Islet precursor cell (in vitro differentiated cells): Measurements from ENCODE around the gene MLLT3.
"Not testable (repeated sequence)": the region's sequence is repeated elsewhere in the genome, so short reads cannot be mapped to it uniquely, and the experiment has no call there.

Source experiments
- DNase-seq: peaks from one replicate; pipeline ENCODE4 v3.0.0-alpha.2; 2018

The MLLT3 gene

DNA sequence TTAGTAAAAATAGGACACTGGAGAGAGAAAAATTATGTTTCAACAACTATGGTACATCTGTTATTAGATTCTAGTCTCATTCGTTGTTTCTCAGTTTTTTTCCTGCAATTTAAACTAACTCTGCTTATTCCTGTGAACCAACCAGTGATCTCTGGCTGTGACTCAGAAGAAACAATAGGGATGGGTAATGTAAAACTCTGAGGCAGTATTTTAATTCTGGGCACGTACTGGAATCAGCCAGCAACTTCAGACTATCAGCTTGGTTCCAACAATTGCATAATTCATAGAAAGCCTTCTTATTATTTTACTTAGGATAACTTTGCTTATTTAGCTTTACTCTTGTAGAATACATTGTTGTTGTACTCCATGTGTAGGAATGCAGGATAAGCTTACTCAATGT lies 28.8 kb downstream of the MLLT3 start:
- DNase-seq = no peak

DNA sequence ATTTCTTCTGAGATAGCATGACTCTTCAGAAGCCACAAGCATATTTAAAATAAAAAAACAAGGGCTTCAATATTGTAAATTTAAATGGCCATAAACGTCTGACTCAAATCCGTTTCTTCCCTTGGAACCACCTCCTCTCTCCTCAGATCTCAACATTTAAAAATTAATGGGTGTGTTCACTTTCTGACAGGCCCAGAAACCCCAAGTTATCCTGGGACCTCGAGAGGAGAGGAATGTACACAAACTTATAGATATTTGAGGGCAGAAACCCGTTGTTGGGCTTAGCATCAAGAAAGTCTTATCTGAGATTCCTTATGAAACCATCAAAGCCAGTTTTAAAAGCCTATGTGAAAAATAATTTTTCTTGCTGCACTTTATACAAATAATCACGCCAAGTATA lies 29.2 kb downstream of the MLLT3 start:
- no peak for DNase-seq

DNA sequence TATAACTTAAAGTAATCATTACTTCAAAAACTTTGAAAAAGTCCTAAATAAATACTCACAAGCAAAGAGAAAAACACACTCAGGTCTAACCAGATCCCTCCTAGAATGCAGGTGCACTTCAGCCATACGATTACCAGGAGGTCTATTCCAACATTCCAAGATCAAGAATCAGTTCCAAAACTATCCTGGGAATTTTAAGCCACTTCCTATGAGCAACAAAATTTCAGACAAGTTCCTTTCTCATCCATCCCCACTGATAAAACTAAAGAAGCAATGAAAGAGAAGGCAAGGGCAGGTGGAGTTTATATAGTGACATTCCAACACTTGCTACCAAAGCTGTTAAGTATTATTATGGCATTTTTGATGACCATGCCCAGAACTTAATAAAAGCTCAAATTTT lies 29.6 kb downstream of the MLLT3 start:
- DNase-seq = no peak

DNA sequence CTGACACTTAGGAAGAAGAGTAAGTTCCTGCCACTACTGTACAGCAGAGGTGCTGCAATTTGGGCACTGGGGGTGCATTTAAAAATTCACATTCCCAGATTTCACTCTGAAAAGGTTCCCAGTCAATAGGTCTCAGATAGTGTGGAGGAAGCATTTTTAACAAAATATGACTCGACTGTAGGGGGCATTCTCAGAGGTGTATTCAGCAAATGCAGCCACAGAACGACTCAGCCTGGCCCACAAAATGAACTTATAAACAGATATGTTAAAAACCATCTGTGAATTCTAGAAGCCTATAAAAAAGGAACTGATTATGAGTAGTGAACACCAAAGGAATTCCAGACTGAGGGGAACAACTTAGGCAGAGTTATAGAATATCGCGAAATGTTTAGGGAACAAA lies 31.1 kb downstream of the MLLT3 start:
- DNase-seq = no peak

DNA sequence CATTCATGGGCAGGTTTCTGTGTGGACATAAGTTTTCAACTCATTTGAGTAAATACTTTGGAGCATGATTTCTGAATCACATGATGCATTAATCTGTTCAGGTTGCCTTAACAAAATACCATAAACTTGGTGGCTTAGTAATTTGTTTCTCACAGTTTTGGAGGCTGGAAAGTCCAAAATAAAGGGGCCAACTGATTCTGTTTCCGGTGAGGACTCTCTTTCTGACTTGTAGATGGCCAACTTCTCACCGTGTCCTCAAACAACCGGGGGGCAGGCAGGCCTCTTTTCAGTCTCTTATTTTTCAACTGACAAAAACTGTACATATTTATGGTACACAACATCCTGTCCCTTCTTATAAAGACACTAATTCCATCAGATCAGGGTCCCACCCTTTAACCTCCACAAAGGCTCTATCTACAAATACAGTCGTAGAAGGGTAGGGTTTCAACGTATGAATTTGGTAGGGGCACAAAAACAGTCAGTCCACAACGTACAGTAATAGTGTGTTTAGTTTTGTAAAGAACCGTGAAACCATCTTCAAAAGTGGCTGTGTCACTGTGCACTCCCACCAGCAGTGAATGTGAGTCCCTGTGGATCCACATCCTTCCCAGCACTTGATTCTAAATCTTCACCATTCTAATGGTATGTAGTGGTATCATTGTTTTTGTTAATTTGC lies 37.2 kb downstream of the MLLT3 start:
- no peak for DNase-seq

DNA sequence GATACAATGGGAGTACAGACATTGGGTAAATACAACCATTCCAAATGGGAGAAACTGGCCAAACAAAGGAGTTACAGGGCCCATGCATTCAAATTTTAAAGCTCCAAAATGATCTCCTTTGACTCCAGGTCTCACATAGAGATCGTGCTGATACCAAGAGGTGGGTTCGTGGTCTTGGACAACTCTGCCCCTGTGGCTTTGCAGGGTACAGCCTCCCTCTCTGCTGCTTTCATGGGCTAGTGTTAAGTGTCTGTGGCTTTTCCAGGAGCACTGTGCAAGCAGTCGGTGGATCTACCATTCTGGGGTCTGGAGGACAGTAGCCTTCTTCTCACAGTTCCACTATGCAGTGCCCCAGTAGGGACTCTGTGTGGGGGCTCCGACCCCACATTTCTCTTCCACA lies 39.2 kb downstream of the MLLT3 start:
- DNase-seq = not testable (repeated sequence)

DNA sequence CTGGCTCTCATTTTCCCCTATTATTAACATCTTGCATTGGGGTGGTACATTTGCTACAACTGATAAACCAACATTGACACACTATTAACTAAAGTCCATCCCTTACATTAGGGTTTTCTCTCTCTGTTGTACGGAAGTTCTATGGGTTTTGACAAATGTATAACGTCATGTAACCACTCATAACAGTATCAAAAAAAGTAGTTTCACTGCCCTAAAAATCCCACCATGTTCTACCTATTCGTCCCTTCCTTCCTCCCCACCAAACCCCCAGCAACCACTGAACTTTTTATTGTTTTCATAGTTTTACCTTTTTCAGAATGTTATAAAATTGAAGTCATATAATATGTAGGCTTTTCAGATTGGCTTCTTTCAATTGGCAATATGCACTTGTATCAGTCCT lies 40.1 kb downstream of the MLLT3 start:
- DNase-seq = no peak

DNA sequence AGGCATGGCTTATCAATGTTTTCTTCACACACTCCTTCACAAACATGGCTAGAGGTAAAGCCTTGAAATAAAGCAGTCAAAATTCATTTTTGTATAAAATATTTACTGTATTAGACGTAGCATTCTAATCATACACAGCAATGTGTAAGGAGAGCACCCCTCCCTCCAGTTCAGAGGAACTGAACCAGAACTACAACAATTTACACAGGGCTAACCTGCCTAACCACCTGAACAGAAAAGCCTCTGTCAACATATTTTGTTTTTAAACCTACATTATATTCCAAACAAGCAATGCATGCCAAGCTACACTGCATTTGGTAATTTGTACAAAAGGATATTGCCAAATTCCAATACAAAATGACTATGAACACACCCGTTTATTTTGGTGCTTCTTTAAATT lies 41.6 kb downstream of the MLLT3 start:
- DNase-seq = no peak

DNA sequence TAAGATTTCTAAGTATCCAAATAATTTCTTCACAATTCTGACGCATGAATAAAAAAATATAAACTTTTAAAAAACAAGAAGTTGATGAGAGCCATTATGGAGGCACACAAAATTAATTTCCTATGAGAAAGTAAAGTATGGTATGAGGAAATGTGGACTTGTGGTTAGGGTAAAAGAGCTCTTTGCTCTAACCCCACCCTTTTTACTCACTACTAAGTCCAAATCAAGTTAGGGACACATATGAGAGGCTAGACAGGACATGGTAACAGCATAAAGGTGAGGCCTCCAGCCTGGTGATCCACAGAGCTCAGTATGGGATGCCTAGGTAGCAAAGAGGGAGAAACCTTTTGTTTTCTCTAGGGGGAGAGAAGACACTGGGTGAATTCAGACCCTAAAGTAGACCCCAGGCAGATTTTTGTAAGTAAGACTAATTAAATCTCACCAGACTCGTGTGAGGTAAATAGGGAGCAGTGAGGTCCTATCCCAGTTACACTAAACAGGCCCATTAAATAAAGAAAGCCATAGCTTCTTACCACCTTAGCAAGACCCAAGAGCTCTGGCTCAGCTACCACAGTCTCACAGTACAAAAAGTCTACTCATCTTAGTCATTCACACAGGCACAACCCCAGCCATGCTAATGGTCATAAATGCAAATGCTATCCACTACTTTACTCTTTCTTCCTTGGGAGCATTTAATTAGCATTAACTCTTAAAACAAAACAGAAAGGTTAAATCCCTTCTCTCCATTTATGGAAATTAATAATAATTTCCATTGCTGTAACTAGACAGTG lies 42.6 kb downstream of the MLLT3 start:
- DNase-seq = no peak

DNA sequence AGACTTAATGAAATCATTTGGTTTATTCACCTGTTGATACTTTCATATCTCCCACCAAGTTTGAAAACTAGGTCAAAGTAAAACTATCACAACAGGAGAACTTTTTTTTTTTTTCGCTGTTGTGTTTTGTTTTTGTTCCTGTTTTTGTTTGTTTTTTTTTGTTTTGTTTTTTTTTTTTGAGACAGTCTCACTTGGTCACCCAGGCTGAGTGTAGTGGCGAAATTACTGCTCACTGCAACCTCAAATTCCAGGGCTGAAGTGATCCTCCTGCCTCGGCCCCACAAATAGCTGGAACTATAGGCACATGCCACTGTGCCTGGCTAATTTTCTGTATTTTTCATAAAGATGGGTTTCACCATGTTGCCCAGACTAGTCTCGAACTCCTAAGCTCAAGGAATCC lies 49.3 kb downstream of the MLLT3 start:
- DNase-seq = no peak

DNA sequence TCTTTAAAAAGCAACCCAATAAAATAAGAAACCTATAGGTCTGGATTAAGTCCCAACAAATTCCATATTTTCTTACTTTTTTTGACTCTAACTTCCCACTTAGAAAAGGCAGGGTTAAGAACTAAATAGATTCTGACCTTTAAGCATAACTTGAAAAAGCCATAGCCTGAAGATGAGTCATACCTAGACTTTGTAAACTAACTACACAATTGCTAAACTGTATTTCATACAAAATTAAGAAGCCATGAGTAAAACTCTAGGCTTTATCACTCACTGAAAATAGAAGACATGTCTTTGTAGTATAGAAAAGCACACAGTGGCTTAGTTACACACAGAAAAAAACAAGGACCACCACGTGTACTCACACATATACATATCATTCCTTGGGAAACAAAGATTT lies 51.5 kb downstream of the MLLT3 start:
- DNase-seq = no peak

DNA sequence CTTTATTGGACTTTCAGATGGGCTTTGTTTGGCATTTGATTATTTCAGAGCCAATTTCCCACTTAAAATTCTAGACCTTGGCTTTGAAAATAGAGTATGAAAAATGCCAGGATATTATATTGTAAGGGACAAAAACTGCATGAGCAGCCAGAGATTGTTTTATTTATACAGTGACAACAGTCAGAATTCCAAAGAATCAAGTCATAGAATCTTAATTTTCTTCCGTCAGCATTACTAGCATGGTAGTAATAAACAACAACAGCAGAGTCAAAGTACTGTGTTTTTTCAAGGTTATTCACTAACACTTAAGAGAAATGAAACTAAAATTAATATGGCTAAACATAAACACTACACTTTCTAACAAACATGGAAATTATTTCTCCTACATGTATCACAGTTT lies 52.2 kb downstream of the MLLT3 start:
- no peak for DNase-seq

DNA sequence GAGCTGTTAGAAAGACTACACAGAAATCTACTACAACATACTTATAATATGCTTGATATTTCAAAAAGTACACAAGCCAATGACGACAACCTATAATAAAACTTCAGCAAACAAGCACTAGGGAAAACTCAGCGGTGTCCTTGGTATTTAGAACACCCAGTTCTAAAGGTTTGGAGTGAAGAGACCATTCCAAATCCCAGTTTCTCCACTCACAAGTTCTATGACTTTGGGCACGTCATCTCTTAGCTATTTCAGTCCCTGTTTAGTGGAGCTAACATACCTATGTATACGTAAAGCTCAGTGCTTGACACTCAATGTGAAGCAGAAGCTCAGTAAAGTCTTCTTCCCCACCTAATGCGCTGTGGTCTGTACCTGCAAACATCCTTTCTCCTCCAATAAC lies 52.8 kb downstream of the MLLT3 start:
- no peak for DNase-seq

DNA sequence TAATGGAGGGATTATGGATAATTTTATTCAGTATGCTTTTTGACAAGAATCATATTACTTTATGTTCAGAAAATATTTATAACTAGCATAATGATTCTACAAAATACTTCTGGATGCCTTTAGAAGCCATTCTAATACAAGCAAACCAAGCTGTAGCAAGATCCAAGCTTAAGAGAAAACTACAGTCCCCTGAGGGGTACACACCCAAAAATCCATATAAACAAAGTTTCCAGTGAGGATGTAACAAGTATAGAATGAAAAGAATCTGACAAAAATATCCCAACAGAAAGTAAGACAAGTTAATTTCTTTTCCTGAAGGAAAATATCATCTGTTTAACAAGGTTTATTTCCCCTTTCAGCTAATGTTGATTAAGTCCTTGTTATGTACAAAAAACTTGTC lies 53.9 kb downstream of the MLLT3 start:
- no peak for DNase-seq

DNA sequence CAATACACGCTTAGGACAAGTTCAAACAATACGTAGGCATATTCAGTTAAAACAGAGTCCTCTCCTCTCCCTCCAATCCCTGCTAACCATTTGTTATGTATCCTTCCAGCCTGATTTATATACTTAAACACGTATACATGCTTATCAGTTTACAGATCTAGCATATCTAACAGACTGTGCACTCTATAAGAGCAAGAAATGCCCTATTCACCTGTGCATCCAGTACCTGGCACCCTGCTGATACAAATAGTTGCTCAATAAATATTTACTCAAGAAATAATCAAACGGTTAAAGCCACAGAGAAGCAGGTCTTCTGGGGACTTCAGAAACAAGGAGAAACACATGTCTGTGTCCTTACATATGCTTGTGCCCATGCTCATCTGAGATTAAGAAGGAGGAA lies 55.9 kb downstream of the MLLT3 start:
- no peak for DNase-seq

DNA sequence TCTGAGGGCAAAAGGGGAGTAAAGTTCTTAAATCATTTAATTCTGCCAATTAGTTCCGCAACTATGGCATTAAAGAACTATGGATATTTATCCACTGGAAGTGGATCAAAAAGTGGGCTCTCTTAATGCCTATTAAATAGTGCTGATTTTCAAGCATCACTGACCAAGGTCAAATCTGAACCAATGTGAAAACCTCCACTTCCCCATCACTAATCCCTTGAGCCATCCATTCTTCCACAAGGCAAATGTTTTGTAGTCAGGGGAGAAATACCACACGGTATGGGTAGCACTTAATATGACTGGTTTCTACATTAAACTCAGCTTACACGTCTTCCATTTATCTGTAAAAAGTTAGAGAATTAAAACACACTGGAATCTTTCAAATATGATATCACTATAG lies 57.6 kb downstream of the MLLT3 start:
- DNase-seq = no peak

DNA sequence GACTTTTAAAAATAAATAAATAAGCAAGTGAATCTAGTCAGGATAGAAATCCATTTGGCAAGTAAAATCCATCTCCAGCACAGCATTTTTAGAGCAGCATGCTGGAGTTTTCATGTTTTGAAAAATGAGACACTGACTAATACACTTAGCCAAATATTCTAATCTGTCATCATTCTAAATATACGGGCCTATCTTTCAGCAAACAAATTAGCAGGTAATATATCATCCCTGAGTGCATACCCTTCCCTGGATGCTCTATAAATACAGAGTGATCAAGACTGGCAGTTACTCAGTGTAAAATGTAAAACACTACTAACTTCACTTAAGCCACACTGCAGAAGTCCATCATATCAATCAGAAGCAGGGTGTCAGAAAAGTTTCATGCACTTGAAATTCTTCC lies 58.4 kb downstream of the MLLT3 start:
- DNase-seq = no peak

DNA sequence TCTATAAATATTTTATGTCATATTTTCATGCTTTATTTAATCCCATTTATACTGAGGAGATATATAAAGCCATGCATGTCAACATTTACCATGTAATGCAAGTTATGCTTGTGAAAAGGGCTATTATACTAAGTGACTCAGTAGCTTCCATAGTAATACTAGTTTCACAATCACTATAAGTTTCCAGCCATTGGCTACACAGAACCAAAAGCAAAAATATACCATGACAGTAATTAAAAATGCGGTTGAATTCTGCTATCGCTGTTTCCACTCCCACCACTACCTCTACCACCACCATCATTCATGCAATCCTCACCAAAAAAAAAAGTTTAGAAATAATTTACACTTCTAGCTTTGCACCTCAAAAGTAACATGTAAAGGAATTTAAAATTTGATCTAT lies 60.2 kb downstream of the MLLT3 start:
- DNase-seq = no peak

DNA sequence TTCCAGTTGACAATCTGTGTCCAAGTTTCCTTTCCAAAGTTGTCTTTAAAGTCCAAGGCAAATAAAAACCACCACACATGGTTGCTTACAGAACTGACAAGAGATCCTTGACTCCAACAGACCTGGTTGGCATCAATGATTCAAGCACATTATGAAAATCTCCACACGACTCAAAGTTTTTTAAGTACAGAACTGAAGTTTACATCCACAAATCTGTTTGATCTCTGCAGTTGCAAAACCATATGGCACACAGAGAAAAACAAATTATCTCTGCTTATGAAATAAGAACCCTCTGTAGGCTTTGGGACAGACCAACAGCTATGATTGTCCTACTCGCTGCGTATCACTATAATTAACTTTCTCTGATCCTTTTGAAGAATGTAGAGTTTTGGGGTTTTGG lies 60.8 kb downstream of the MLLT3 start:
- DNase-seq = no peak

DNA sequence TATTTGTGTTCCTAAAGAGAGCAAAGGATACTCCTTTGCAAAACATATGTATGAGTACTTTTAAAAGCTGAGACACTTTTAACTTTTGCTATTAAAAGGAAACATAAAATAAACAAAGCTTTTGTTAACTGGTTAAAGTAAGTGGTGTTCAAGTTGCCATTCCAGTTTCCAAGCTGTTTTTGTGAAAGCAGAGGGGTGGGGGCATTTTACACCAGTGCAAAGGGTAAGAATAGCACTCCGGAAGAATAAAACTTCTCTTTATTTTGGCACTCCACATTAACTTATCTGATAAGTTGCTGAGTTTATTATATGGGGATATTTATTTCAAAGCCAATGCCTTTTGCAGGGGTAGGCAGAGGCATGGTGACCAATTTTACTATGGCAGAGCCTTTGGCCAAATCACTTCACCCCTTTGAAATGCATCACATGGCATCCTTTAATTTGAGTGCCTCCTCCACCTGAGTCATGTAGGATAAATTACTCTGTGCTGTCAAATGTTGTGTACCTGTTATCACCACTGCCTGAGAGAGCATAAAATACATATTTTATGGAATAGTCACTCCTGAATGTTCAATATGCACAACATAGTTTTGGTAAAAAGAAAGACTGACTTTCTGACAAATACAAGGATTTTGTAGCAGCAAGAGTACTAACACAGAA lies 62.9 kb downstream of the MLLT3 start:
- no peak for DNase-seq

DNA sequence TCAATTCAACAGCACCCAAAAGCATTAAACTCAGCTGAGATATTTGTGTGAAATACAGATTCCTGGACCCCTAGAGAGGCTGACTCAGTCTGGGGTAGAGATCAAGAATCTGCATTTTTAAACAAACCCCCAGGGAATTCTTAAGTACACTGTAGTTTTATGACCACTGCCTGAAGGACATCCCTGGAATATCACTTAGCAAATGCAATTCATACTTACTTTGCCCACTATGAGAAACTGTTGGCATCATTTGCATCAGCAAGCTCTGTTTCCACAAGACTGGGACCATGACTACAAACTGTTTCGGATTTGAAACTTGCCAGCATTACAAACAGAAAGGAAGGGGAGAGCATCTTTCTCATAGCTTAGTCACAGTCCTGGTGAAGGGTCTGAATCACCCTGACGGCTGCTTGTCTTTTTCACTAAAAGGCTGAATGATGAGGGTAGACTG lies 63.7 kb downstream of the MLLT3 start:
- peak; percentile 82 for DNase-seq

DNA sequence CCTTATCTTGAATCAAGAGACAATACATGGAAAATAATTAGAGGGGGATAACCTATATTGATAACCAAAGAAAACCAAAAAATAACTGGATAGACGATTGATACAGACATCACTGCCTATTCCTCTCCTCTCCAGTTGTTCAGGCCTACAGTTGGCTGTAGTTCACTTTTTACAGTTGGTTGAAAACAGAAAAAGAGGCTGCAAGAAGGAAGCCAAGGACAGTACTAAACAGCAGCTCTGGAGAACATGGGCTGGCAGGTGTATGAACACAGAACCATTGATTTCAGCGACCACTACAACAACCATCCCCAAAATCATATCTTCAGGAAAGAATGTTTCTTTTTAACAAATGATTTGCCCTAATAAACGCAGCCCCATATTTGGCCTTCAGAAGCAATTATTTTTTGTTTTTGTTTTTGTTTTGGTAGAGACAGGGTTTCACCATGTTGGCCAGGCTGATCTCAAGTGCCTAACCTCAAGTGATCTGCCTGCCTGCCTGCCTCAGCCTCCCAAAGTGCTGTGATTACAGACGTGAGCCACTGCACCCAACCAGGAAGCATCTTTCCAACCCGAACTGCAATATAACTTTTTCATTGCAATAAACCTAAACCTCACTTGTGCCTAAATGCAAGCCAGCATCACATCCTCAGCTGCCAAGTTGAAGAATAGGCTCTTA lies 64.3 kb downstream of the MLLT3 start:
- DNase-seq = no peak

DNA sequence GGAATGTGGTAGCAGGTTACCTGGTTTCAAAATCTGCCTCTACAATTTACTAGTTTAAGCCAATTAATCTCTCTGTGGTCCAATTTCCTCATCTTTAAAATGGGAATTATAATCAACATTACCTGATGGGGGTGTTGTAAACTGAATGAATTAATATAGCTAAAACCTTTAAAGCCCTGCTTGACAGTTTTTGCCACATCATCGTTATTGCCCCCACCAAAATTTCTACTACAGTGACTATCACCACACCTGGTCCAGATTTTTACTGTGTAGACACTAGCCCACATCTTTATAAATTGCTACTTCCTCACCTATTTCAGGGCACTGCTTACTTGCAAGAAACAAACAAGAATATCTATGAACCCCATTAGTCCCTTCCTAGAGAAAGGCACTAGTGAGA lies 65.0 kb downstream of the MLLT3 start:
- DNase-seq = no peak
